Omental fat pad (tissue), 4 donors: ENCODE data around the gene DOCK3. TPM values are rescaled to one million over a fixed set of nuclear protein-coding genes. Genes with fewer than 3 reads are reported as not detected.

ENCODE experiments used
- ATAC-seq: fragments of 150-250 bp; one replicate; pipeline ENCODE4 v1.9.1; 2016; ENCODE audit warnings: mild to moderate bottlenecking, moderate library complexity; ENCODE audit not compliant: low FRiP score
- DNase-seq: peaks from one replicate; pipeline ENCODE4 v3.0.0-alpha.2; 2019; ENCODE audit warnings: low spot score
- CTCF ChIP-seq, 3 donors: fragments of 450-650 bp; IDR thresholded peaks; one replicate each; pipeline ENCODE4 v1.5.1; 2016 to 2017; ENCODE audit warnings: antibody characterized with exemption in 3 of 3, mild to moderate bottlenecking in 3 of 3, moderate library complexity in 2 of 3
- total RNA-seq, 4 donors: library from RNA; depleted of rRNA; stranded (reverse); fragments of >200 nt; gene quantifications; one replicate each; pipeline ENCODE4 v1.1.0, GENCODE V29; 2016

The DOCK3 gene
- total RNA-seq, 4 donors from 2014 or later: 0.16 to 2.5 (median 1.4) TPM

- no peak for ATAC-seq
- no peak for TF ChIP-seq CTCF (IDR thresholded peaks at IDR 0.05)
- no peak for DNase-seq
Measured at GRCh38 chr3:50650018-50650417, 24.7 kb upstream of the DOCK3 start.

DNA sequence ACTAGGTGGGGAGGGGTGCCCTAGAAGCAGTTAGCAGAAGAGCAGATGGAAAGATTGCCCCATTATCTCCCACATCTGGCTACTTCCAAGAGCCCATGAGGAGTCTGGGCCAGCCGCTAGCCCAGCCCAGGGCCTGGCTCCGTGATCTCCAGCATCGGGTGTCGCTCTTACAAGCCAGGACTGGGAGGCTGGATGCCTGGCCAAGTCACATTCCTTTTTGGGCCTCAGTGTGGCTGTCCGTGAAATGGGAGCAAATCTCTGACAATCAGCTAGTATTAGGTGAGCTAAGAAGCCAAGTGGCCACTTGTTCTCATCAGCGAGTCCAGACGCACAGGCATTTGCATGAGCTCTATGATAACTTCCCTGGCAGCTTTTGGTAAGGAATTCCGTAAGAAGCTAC lies 23.3 kb upstream of the DOCK3 start:
- DNase-seq (no peak), ATAC-seq (no peak)
- TF ChIP-seq CTCF (IDR thresholded peaks at IDR 0.05): no peak

DNA sequence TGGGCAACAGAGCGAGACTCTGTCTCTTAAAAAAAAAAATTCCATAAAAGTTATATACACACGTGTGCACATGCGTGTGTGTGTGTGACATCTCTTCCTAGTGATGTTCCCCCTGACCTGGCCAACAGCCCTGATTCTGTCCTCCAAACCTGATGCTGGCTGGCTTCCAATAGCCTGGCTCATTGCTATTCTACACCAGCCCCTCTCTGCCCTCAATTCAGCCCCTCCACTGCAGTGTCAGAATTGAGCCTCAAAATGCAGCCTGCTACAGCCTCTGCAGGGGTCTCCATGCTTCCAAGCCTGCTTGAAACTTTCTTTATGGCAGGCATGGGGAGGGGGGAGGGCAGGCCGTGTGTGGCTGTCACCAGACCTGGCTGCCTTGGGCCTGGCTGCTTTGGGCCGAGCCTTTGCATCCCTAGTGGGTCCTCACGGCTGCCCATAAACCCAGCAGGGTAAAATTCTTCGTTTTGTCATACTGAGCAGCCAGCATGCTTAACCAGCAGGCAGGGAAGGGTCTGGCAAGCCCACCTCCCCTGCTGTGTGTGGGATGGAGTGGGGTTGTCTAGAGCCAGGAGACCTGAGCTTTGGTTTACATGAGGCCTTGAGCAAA lies 22.7 kb upstream of the DOCK3 start:
- no peak for TF ChIP-seq CTCF (IDR thresholded peaks at IDR 0.05)
- no peak for DNase-seq
- no peak for ATAC-seq

GRCh38 chr3:50652709-50653108 lies 22.0 kb upstream of the DOCK3 start:
- ATAC-seq (no peak), DNase-seq (no peak)
- no peak for TF ChIP-seq CTCF (IDR thresholded peaks at IDR 0.05)

DNA sequence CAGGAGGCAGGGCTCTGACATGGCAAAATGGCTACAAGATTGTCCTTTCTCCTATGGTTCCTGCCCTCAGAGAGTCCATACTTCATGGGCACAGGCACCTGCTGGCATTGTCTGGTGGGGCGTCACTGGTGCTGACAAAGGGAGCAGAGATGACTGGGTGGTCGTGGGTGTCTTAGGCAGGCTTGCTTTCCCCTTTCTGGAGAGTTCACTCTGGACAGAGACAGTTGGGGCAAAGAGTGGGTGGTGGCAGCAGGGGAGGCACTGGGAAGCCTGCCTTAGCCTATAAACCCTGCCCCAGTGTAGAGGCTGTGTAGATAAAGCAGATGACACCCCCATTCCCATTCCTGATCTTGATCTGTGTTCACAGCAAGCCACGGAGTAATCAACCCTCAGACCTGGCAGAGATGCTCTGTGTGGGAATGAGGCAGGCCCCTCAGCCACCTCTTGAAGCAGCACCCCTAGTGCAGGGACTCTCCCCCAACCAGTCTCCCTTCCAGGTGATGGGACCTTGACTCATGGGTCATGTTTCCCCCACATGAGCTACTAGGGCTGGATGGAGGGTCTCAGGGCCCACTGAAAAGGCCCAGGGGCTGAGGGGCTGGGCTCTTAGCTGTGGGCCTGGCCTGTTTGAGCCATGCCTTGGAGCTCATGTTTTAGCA lies 20.7 kb upstream of the DOCK3 start:
- TF ChIP-seq CTCF (IDR thresholded peaks at IDR 0.05): no peak
- ATAC-seq: no peak
- DNase-seq: no peak

- ATAC-seq: no peak
- no peak for DNase-seq
Measured at GRCh38 chr3:50655009-50655830, 19.5 kb upstream of the DOCK3 start.

More at GRCh38 chr3:50655009-50655830, 19.5 kb upstream of the DOCK3 start:
- no peak for TF ChIP-seq CTCF (IDR thresholded peaks at IDR 0.05)
